ENCODE measurements around the gene CCDC30.
"Not testable (repeated sequence)": the region's sequence is repeated elsewhere in the genome, so short reads cannot be mapped to it uniquely, and the experiment has no call there.

The CCDC30 gene

DNA sequence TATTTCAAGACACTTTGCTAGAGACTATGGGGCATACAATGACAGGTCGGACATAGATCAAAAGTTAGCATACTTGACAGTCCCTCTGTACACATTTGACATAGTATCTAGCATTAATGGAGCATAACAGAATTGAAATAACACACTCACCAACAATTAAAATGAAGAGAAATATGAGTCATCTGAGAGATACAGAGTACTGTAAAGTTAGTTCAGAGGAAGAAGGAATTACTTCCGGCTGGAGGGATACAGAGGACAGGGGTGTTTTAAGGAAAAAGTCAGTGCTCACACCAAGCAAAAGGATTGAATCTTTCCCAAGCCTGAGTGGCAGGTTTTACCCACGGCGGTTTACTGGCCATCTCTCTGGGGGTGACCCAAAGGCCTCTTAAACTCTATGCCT is 9.7 kb upstream of the CCDC30 start:
- no peak for DNase-seq

DNA sequence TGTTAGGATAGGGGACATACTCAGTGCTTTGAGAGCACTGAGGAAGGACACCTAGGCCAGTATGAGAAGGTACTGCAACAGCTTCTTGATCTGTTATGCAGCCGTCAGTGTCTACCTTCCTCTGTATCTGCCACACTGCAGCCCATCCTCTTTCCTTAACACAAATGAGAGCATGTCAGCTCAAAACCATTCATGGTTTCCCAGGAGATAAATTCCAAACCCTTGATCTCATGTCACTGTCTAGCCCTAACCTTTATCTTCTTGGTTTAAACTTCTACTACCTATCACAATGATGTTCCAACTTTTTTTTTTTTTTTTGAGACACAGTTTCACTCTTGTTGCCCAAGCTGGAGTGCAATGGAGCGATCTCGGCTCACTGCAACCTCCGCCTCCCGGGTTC is 8.7 kb upstream of the CCDC30 start:
- no peak for DNase-seq

DNA sequence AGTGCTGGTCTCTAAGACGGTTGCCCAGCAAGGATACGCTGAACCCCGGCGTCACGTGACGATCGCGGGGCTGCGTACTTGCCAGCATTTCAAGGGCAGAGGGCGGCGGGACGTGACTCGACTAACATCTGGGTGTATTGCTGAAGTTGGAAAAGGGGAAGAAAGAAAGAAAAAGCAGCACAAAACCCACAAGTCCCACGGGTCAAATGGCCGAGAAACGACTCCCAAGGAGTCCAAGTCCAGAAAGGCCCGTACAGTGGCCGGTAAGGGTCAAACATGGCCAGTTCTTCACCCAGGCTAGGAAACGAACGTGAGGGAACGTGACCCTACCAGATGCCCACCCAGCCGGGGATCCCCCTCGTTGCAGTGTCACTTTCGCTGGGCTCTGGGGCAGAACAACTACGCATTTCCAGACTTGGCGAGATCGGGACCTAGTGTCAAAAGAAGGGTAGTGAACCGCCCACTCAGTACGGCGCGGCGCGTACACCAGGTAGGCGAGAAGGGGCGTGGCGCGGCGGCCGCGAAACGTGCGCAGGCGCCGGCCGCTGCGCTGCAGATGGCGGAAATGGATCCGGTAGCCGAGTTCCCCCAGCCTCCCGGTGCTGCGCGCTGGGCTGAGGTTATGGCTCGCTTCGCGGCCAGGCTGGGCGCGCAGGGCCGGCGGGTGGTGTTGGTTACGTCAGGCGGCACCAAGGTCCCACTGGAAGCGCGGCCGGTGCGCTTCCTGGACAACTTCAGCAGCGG is 6.9 kb upstream of the CCDC30 start, which contains the start of the genes PPCS and ZMYND12:
Gene PPCS (plus strand): TSS at position 534 of the 744 bp plus-strand sequence. CDS start 23 bp downstream, at position 557.
Gene ZMYND12 (minus strand): TSS at position 13 of the 744 bp plus-strand sequence. CDS start 25 bp downstream, outside the sequence.
- DNase-seq = peak; percentile 92

DNA sequence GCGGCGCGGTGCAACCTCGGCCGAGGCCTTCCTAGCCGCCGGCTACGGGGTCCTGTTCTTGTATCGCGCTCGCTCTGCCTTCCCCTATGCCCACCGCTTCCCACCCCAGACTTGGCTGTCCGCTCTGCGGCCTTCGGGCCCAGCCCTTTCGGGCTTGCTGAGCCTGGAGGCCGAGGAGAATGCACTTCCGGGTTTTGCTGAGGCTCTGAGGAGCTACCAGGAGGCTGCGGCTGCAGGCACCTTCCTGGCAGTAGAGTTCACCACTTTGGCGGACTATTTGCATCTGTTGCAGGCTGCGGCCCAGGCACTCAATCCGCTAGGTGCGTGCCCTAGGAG is 6.4 kb upstream of the CCDC30 start:
- peak; percentile 77 for DNase-seq

DNA sequence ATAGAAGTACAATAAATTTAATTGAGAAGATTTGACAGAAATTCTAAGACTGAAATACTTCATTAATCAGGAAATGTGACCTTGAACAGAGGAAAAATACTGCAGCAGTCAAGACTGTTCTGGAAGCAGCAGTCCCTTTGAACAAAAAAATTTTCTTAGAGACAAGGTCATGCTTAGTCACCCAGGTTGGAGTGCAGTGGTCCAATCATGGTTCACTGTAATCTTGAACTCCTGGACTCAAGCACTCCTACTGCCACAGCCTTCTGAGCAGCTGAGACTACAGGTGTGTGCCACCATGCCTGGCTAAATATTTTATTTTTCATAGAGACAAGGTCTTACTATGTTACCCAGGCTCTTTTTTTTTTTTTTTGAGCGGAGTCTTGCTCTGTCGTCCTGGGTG is 1.9 kb upstream of the CCDC30 start:
- no peak for DNase-seq

DNA sequence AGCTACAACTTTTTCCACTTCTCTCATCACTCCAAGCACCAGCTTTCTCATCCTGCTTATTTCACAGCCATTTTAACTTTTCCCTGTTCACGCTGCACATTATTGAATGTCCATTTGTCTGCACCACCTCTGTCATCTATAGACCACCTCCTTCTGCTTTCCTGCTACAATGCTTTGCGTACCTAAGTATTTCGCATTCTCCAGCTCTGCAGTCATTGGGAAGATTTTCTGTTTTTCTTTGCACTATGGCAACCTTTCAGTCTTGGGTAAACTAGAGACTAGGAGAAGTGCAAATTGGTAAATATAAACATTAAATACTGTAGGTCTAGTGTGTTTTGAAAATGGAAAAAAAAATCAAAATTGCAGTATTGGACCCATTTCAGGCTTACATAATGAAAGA is 835 bp downstream of the CCDC30 start:
- DNase-seq = no peak

DNA sequence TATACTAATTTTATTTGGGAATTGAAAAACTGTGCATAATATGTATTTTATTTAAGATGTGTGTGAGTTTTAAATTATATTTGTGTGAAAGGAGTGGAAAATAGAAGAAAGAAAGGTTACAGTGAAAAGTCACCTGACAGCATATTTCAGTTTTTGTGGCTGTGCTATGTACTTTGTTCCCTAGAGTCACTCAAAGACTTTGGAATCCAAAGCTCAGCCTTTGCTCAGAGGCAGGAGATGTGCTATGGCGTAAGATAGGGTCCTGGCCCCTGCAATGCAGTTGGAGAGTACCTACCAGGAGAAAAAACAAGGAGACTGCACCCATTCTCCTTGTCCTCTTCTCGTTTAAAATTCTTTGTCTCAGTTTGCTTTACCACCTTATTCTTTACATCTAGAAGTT is 2.9 kb downstream of the CCDC30 start:
- no peak for DNase-seq

DNA sequence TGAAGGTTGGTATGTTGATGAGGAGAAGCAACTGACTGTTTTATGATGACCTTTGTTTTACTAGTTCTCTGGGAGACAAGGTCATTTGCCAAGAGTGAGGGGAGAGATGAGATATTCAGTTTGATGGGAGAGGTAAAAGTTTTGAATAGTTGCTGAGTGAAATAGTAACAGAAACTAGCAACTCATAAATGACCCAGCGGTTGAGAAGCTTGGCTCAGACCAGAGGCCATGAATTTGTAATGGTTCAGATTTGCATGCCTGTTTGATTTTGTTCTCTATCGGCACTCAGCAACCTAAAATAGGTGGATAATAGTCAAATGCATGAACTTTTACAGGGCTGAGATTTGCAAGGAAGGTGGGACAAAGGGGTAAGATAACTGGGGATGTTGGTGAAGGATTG is 6.6 kb downstream of the CCDC30 start:
- DNase-seq = no peak

DNA sequence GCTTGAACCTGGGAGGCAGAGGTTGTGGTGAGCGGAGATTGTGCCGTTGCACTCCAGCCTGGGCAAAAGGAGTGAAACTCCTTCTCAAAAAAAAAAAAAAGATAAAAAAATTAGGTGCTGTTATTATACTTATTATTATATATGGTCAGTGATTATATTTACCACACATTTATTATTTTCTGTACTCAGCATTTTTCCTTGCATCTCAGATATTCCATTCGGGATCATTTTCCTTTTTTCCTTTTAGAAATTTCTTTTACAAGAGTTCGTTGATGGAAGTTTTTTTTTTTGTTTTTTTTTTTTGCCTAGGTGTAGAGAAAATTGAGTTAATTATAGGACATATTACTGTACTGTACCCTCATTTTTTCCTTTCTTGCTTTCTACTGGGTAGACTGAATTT is 13.5 kb downstream of the CCDC30 start:
- DNase-seq = no peak

DNA sequence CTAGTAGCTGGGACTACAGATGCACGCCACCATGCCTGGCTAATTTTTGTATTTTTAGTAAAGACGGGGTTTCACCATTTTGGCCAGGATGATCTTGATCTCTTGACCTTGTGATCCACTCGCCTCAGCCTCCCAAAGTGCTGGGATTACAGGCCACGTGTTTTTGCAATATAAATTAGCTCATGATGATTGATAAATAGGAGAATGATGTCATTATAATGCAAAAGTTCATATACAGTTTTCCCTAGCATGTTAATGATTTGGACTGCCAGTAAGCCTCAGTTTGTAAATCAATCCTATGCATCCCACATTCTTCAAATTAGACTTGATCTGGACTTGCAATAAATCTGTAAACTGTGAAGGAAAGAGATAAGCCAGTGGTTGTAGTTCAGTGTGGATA is 14.3 kb downstream of the CCDC30 start:
- not testable (repeated sequence) for DNase-seq

DNA sequence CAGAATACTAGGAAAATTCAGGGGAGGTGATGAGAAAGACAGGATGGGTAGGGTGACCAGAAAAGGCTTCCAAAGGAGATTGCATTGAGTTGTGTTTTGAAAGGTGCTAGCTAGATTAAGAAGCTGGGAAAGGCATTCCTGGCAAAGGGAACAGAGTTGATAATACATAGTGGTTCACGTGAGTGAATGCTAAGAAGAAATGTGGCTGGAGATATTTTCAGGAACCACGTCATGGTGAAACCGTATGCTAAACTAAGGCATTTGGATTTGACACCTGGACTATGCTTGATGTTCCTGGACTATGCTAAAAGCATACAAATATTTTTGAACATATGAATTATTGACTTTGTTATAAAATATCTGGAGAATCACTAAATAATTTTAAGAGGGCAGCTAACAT is 14.7 kb downstream of the CCDC30 start:
- no peak for DNase-seq

DNA sequence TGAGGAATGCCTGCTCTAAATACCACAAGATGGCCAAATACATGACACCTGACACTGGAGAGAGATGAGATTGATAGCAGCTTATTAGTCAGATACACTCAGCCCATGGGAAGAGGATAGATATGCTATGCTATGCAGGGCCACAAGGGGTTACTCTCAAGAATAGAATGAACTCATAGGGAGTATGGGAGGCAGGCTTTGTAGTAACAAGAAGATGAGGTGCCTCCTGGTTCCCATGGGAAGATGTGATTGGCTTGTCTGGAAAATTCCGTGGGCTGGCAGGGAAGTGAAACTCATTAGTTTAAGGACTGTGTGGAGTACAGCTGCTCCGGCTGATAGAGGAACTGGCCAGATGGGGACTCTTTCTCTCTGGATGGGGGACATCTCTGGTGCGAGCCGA is 16.5 kb downstream of the CCDC30 start:
- DNase-seq = peak; percentile 21

DNA sequence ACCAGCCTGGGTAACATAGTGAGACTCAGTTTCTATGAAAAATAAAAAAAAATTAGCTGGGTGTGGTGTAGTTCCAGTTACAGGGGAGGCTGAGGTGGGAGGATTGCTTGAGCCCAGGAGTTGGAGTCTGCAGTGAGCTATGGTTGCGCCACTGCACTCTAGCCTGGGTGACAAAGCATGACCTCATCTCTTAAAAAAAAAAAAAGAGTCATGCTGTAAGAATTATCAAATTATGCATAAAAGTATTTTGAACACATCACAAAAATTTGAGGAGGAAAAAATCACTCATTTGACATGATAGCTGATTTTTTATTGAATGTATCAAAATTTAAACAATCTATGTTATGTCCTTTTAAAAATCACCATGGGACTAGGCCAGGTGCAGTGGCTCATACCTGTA is 17.8 kb downstream of the CCDC30 start:
- no peak for DNase-seq

DNA sequence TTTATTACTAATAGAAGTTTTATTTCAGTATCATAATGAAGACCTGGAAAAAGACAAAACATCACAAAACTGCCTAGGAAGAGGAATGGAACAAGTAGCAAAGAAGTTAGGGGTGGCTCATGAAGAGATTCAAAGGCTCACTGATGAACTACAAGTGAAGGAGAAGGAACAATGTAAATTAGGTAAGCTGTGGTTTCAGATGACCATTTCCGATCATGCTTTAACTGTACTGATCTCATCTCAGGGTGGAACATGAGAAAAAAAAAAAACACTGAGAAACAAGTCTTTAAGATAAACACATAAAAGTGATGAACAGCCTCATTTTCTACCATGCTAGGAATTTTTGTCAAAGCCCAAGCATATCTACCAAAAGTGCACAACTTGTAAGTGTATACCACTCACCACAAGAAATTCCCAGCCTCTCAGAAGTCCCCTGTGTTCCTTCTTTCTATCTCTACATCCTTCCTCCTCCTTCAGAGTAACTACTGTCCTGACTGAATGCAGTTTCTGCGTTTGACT is 19.6 kb downstream of the CCDC30 start:
- DNase-seq = no peak

DNA sequence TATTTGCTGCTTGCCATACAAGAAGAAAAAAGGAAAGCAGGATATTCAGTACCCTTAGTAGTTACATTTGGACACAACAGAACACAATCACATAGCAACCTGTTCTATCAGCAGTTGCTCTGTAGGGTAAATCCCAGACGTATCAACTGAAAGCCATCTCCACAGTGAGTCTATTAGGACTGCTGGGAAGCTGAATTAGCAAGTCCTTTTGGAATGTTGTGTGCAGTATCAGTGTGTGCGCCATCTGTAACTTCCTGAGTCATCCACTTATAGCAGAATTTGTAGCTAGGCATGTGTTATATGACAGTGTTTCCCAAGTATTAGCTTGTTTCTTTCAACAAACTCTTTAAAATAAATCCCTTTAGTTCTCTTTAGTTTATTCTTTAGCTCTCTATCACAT is 21.3 kb downstream of the CCDC30 start:
- DNase-seq = no peak

DNA sequence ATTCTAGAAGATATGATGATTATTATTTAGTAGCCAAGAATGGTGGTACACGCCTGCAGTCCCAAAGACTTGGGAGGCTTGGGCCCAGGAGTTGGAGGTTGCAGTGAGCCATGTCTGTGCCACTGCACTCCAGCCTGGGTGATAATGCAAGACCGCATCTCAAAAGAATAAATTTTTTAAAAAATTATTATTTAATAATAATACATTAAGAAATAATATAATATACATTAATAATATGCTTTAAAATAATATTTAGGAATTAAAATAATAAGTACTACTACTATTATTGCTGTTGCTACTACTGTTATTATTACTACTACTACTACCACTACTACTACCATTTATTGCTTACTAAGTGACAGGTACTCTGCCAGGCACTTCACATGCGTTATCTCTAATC is 27.2 kb downstream of the CCDC30 start:
- DNase-seq = no peak

DNA sequence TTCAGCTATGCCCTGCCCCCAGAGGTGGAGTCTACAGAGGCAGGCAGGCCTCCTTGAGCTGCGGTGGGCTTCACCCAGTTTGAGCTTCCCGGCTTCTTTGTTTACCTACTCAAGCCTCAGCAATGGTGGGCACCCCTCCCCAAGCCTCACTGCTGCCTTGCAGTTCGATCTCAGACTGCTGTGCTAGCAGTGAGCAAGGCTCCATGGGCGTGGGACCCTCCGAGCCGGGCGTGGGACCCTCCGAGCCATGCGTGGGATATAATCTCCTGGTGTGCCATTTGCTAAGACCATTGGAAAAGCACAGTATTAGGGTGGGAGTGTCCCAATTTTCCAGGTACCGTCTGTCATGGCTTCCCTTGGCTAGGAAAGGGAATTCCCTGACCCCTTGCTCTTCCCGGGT is 38.9 kb downstream of the CCDC30 start:
- not testable (repeated sequence) for DNase-seq

DNA sequence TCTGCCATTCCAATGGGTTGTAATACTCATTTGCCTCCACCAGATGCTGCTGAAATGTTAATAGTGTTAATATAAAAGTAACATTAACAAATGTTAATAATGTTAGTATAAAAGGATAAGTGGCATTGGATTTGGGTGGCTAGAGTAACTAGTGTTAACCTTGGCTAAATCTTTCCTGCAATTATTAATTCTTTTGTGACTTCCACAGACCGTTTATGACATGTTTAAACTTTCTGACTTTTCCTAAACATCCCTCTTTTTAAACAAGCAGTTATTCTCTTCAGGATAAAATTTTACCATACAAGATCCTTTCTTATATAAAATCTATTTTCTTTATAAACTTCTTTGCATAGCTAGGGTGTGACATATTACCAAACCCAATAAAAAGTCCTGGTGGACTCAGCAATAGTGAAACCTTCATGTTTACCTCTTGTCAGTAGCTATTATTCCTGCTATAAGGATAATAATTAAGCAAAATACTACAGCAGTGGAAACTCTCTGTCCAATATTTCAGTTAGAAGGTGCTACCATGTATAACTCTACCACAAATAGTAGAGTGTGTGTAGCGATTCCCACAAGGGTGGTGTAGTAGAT is 41.5 kb downstream of the CCDC30 start:
- peak; percentile 10 for DNase-seq

DNA sequence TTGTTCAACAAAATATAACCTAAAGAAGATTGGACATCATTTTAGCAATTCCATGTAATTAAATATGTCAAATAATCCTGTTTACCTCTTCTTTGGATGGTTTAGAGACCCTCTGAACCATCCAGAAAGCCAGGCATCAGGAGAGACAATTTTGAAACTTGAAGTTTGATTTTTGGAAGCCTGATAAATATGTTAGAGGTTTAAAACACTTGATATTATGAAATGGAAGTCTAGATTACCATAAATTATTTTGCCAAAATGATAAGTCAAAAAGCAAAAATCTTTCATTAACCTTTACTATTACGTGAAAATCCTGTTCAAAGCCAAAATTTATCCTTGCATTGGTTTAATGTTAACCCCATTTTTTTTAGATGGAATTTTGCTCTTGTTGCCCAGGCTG is 43.5 kb downstream of the CCDC30 start:
- DNase-seq = no peak

DNA sequence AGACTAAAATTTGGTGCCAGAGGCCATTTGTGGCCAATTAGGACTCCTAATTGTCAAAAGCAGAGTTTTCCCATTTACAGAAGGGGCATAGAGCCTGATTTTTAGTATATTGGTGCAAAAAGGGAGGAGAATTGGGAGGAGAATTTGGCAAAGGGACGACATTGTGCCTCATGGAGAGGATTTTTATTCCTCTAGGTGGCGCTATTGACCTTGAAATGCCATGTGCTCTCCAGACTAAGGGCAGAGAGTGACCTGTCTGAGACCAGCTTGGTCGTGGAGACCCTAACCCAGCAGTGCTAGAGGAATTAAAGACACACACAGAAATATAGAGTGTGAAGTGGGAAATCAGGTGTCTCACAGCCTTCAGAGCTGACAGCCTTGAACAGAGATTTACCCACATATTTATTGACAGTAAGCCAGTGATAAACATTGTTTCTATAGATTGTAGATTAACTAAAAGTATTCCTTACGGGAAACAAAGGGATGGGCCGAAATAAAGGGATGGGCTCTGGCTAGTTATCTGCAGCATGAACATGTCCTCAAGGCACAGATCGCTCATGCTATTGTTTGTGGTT is 48.6 kb downstream of the CCDC30 start:
- peak; percentile 81 for DNase-seq

DNA sequence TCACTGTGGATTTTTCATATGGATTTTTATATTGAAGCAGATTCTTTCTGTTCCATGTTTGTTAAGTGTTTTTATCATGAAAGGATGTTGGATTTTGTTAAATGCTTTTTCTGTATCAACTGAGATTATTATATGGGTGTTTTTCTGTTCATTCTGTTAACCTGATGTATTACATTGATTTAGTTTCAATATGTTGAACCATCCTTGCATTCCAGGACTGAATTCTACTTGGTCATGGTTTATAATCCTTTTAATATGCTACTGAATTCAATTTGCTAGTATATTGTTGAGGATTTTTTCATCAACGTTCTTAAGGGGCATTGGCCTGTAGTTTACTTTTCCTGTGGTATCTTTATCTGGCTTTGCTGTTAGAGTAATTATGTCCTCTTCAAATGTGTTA is 55.8 kb downstream of the CCDC30 start:
- peak; percentile 32 for DNase-seq

DNA sequence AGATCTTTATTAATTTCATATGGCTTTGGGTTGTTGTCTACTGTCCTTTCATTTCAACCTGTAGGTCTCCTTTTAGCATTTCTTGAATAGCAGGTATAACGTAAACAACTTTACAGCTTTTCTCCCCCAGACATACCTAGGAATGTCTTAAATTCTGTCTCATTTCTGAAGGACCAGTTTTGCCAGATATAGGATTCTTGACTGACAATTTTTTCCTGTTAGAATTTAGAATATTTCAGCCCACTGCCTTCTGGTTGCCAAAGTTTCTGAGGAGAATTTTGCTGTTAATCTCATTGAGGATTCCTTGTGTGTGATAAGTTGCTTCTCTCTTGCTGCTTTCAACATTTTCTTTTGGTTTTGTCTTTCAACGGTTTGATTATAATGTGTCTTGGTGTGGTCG is 60.1 kb downstream of the CCDC30 start:
- no peak for DNase-seq

DNA sequence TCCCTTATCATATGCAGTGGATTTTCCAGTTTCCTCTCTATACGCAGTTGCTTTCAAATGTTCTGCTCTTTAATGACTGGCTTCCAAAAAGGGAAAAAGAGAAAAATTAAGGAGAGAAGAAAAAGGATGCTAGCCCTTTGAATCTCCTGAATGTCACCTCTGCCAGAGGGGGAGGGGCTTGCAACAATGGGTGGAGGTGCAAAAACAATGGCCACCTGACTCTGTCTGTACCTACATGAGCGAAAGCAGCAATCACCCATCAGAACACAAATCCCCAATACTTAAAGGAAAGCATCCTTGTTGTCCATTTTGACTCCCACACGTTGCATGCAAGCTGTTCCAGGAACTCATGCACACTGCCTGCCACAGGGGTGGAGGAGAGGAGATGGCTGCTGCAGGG is 61.2 kb downstream of the CCDC30 start:
- DNase-seq = peak; percentile 13

DNA sequence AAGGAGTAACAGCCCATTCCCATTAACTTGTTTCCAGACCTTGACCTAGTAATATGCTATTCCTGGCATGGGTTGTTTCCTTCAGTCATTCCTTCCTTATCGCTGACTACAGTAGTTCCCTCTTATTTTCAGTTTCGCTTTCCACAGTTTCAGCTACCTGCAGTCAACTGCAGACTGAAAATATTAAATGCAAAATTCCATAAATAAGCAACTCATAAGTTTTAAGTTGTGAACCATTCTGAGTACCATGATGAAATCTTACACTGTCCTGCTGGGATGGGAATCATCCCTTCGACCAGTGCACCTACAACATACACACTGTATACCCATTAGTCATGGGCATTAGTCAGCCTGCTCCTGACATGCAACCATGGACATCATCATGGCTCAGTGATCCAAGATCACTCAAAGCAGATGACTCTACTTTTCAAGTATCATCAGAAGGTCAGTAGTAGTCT is 66.7 kb downstream of the CCDC30 start:
- peak; percentile 84 for DNase-seq
